ENCODE results near the gene OR1D5. TPM values are rescaled to one million over a fixed set of nuclear protein-coding genes. Genes with fewer than 3 reads are reported as not detected.

The OR1D5 gene
- total and polyA plus RNA-seq, 10 of the 15 experiments (the other 5 are each of a cell fraction or from before 2014, with no cell fraction given), result not detected

- no peak for TF ChIP-seq ATF3 (IDR thresholded peaks at IDR 0.05; ENCODE audit: borderline replicate concordance, extremely low read depth, low read depth, low read length)
- no peak for TF ChIP-seq ZNF207 (IDR thresholded peaks at IDR 0.05; ENCODE audit: borderline replicate concordance)
- no peak for TF ChIP-seq ATF7 (IDR thresholded peaks at IDR 0.05; ENCODE audit: low read depth)
- peak; percentile 90 to 91 (median 91) for TF ChIP-seq CTCF (IDR thresholded peaks at IDR 0.05 in 2 of 3, conservative IDR thresholded peaks at IDR 0.05 in 1 of 3; ENCODE audit: control insufficient read depth in 2 of 3, extremely low read depth in 1 of 3, insufficient read depth in 1 of 3, low read depth in 3 of 3, low read length in 3 of 3)
- TF ChIP-seq NFYB (IDR thresholded peaks at IDR 0.05; ENCODE audit: insufficient read depth, low read depth, low read length), result no peak
- no peak for TF ChIP-seq IRF3 (IDR thresholded peaks at IDR 0.05)
- TF ChIP-seq ZSCAN29 (IDR thresholded peaks at IDR 0.05), result no peak
- TF ChIP-seq BMI1 (IDR thresholded peaks at IDR 0.05; ENCODE audit: borderline replicate concordance), result no peak
- TF ChIP-seq NFIC (IDR thresholded peaks at IDR 0.05; ENCODE audit: low read depth, low read length), result no peak
- no peak for TF ChIP-seq SUZ12 (IDR thresholded peaks at IDR 0.05; ENCODE audit: unreplicated experiment)
- peak in 1 of 2 experiments; percentile 55; a peak in 1 of 4 replicates for TF ChIP-seq BHLHE40 (IDR thresholded peaks at IDR 0.05; ENCODE audit: borderline replicate concordance in 1 of 2, low read depth in 2 of 2, low read length in 1 of 2)
- TF ChIP-seq TAF1 (IDR thresholded peaks at IDR 0.05; ENCODE audit: borderline replicate concordance, low read depth, low read length), result no peak
- TF ChIP-seq NR2C2 (IDR thresholded peaks at IDR 0.05; ENCODE audit: borderline replicate concordance, control insufficient read depth, insufficient read length, low read depth), result no peak
- TF ChIP-seq HDGF (IDR thresholded peaks at IDR 0.05), result no peak
- TF ChIP-seq ATF2 (IDR thresholded peaks at IDR 0.05; ENCODE audit: low read length), result no peak
- TF ChIP-seq CUX1 (IDR thresholded peaks at IDR 0.05; ENCODE audit: insufficient replicate concordance, low read depth, low read length), result no peak
- peak; percentile 92 for TF ChIP-seq SMC3 (IDR thresholded peaks at IDR 0.05; ENCODE audit: borderline replicate concordance, low read length)
- TF ChIP-seq RCOR1 (conservative IDR thresholded peaks at IDR 0.05; ENCODE audit: low read depth, low read length), result no peak
- TF ChIP-seq NFYA (IDR thresholded peaks at IDR 0.05; ENCODE audit: borderline replicate concordance, low read depth, low read length), result no peak
Observed at GRCh38 chr17:3012926-3013581, 50.4 kb downstream of the OR1D5 start (continued).

All from GM12878 (cell line).